HepG2 (cell line): ENCODE results near the gene DEPDC5. TPM values are rescaled to one million over a fixed set of nuclear protein-coding genes. Genes with fewer than 3 reads are reported as not detected.

Source experiments
- polyA plus RNA-seq, 8 experiments: library from polyadenylated mRNA; depleted of rRNA in 3 of 8; stranded (reverse) in 7 of 8; unstranded in 1 of 8; fragments of >200 nt; fragmentation: Illumina TruSeq in 4 of 8; extraction: Trizol in 4 of 8; gene quantifications; 2 replicates each; pipeline versions ENCODE4 v1.2.1 to v1.2.3, GENCODE V29; 2011 to 2016; ENCODE audit warnings: low read depth in 4 of 8, missing spikeins in 1 of 8, mixed read lengths in 1 of 8; ENCODE audit not compliant: insufficient read depth in 1 of 8
- total RNA-seq, 5 experiments: library from RNA; depleted of rRNA; stranded (reverse); fragments of >200 nt; fragmentation: Illumina TruSeq; extraction: Trizol; gene quantifications; 2 replicates each; pipeline ENCODE4 v1.2.3, GENCODE V29; 2016; ENCODE audit warnings: low read depth in 1 of 5
- TF ChIP-seq, protein P1 (sequence below), 2 experiments: fragments of 450-650 bp in 1 of 2; sonication (generic) in 1 of 2; formaldehyde crosslinking in 1 of 2; IDR thresholded peaks; 2 replicates each; pipeline versions ENCODE4 v1.6.1 to v1.8.0; 2016 to 2022; ENCODE audit warnings: antibody characterized with exemption in 1 of 2, mild to moderate bottlenecking in 1 of 2, missing genetic modification reagents in 1 of 2
- TF ChIP-seq, protein P2 (sequence below): sonication (generic); formaldehyde crosslinking; IDR thresholded peaks from 2 replicates; pipeline ENCODE4 v1.5.0; 2020; ENCODE audit warnings: missing genetic modification reagents

DEPDC5 gene
- total and polyA plus RNA-seq, 2 of the 13 experiments (the other 11 are each of a cell fraction or from before 2014, with no cell fraction given), result 9.8 to 12.4 TPM

DNA sequence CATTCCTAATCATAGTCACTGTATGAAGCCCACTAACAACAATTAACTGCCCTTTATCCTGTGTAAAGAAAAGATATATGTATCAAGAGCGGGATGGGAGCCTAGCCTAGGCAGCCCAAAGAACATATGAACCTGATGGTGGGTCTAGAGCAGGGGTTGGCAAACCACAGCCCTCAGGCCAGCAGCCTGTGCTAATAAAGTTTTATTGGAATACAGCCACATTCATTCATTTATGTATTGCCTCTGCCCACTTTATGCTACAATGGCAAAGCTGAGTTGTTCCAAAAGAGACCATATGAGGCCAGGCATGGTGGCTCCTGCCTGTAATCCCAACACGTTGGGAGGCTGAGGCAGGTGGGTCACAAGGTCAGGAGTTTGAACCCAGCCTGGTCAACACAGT is 17.4 kb upstream of the DEPDC5 start (continued):
- TF ChIP-seq, protein P1, sequence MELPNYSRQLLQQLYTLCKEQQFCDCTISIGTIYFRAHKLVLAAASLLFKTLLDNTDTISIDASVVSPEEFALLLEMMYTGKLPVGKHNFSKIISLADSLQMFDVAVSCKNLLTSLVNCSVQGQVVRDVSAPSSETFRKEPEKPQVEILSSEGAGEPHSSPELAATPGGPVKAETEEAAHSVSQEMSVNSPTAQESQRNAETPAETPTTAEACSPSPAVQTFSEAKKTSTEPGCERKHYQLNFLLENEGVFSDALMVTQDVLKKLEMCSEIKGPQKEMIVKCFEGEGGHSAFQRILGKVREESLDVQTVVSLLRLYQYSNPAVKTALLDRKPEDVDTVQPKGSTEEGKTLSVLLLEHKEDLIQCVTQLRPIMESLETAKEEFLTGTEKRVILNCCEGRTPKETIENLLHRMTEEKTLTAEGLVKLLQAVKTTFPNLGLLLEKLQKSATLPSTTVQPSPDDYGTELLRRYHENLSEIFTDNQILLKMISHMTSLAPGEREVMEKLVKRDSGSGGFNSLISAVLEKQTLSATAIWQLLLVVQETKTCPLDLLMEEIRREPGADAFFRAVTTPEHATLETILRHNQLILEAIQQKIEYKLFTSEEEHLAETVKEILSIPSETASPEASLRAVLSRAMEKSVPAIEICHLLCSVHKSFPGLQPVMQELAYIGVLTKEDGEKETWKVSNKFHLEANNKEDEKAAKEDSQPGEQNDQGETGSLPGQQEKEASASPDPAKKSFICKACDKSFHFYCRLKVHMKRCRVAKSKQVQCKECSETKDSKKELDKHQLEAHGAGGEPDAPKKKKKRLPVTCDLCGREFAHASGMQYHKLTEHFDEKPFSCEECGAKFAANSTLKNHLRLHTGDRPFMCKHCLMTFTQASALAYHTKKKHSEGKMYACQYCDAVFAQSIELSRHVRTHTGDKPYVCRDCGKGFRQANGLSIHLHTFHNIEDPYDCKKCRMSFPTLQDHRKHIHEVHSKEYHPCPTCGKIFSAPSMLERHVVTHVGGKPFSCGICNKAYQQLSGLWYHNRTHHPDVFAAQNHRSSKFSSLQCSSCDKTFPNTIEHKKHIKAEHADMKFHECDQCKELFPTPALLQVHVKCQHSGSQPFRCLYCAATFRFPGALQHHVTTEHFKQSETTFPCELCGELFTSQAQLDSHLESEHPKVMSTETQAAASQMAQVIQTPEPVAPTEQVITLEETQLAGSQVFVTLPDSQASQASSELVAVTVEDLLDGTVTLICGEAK (IDR thresholded peaks at IDR 0.05), result peak; percentile 23; the same call in 1 of the 2 replicates
- TF ChIP-seq, protein P1 (CRISPR knock-in tag; IDR thresholded peaks at IDR 0.05), result peak; percentile 98
- TF ChIP-seq, protein P2, sequence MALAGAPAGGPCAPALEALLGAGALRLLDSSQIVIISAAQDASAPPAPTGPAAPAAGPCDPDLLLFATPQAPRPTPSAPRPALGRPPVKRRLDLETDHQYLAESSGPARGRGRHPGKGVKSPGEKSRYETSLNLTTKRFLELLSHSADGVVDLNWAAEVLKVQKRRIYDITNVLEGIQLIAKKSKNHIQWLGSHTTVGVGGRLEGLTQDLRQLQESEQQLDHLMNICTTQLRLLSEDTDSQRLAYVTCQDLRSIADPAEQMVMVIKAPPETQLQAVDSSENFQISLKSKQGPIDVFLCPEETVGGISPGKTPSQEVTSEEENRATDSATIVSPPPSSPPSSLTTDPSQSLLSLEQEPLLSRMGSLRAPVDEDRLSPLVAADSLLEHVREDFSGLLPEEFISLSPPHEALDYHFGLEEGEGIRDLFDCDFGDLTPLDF, result no peak
